Stomach smooth muscle (tissue), 2 donors: Measurements from ENCODE around the gene PARD6G.

Experiments
- H3K27ac ChIP-seq: one replicate; pipeline ENCODE4 v1.7.0; 2013; ENCODE audit warnings: mild to moderate bottlenecking, low read length, inconsistent platforms
- H3K27me3 ChIP-seq, 2 donors: one replicate each; pipeline ENCODE4 v1.7.0; 2013; ENCODE audit warnings: low read length in 2 of 2; ENCODE audit not compliant: insufficient read depth in 2 of 2, control insufficient read depth in 1 of 2
- H3K36me3 ChIP-seq, 2 donors: one replicate each; pipeline ENCODE4 v1.7.0; 2013; ENCODE audit warnings: low read length in 2 of 2; ENCODE audit not compliant: control insufficient read depth in 2 of 2, insufficient read depth in 2 of 2
- H3K4me1 ChIP-seq: one replicate; pipeline ENCODE4 v1.7.0; 2013; ENCODE audit warnings: low read length; ENCODE audit not compliant: control insufficient read depth, insufficient read depth
- H3K4me3 ChIP-seq, 2 donors: one replicate each; pipeline ENCODE4 v1.7.0; 2013; ENCODE audit warnings: low read length in 2 of 2
- H3K9ac ChIP-seq, 2 donors: one replicate each; pipeline ENCODE4 v1.7.0; 2013; ENCODE audit warnings: low read length in 2 of 2, mild to moderate bottlenecking in 1 of 2
- H3K9me3 ChIP-seq, 2 donors: one replicate each; pipeline ENCODE4 v1.7.0; 2013; ENCODE audit warnings: low read length in 2 of 2; ENCODE audit not compliant: control insufficient read depth in 2 of 2
- donor health status: healthy.
- donor health status: Pancreatic carcinoma.

The PARD6G gene

DNA sequence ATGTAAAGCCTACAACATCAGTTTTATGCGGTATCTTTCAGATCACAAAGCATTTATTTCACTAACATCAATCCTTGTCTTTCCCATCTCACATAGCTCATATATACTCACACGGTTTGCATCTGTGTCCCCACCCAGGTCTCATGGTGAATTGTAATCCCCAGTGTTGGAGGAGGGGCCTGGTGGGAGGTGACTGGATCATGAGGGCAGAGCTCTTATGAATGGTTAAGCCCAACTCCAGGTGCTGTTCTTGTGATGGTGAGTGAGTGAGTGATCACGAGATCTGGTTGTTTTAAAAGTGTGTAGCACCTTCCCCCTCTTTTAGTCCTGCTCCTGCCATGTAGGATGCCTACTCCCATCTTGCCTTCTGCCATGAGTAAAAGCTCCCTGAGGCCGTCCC lies 42.0 kb downstream of the PARD6G start:
- Histone ChIP-seq H3K4me1 (peaks cover 14% of the 10 kb centered on the region), H3K36me3 (no peaks in the 10 kb centered on the region), H3K27ac (no peak overlapping the region)

GRCh38 chr18:80204142-80204541 lies 43.2 kb downstream of the PARD6G start:
- no peak overlapping the region for H3K9ac ChIP-seq
- no peaks in the 10 kb centered on the region for H3K9me3 ChIP-seq
- no peaks in the 10 kb centered on the region for H3K27me3 ChIP-seq
- no peaks in the 10 kb centered on the region for H3K36me3 ChIP-seq
- H3K4me1 ChIP-seq, result peaks cover 18% of the 10 kb centered on the region
- no peak overlapping the region for H3K4me3 ChIP-seq
- H3K27ac ChIP-seq, result no peak overlapping the region

More for the DNA sequence above, 42.0 kb downstream of the PARD6G start:
- Histone ChIP-seq H3K9ac (no peak overlapping the region), H3K9me3 (no peaks in the 10 kb centered on the region), H3K4me3 (no peak overlapping the region), H3K27me3 (no peaks in the 10 kb centered on the region)

GRCh38 chr18:80203249-80203648 lies 44.1 kb downstream of the PARD6G start:
- H3K4me1 ChIP-seq, result peaks cover 18% of the 10 kb centered on the region
- no peaks in the 10 kb centered on the region for H3K27me3 ChIP-seq
- H3K27ac ChIP-seq, result no peak overlapping the region
- H3K36me3 ChIP-seq, result no peaks in the 10 kb centered on the region
- H3K9me3 ChIP-seq, result no peaks in the 10 kb centered on the region
- no peak overlapping the region for H3K4me3 ChIP-seq
- no peak overlapping the region for H3K9ac ChIP-seq

DNA sequence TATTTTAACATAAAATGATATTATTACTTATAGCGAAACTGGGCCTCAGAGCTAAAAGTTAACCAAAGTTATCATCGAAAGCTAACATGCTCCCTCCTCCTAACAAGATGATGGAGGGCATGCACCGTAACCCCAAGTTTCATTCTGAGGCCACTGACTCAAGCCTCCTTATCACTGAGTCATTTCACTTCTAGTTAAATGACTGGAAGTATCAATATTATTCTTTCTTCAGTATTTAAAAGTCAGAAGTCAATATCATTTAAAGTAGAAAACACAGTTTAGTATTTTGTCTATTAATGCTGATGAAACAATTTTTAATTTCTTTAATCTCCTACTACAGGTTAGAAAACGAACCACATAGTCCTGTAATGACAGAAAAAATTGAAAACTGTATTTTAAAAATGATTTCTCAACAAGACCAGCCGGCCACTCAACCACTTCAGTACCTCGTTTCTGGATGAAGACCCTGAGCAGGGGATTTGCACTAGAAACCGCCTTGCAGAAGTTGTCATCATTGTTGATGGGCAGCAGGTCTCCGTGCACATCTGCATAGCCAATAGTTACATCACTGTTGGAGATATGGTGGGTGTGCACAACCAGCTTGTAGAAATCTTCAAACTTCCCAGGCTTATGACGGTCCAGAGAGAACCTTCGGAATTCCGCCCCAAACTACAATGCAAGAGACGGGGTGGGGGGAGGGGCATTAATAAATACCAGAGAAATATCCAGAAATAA lies 44.9 kb downstream of the PARD6G start:
- Histone ChIP-seq H3K4me3 (no peak overlapping the region), H3K27ac (no peak overlapping the region), H3K27me3 (no peaks in the 10 kb centered on the region), H3K36me3 (no peaks in the 10 kb centered on the region), H3K4me1 (peaks cover 18% of the 10 kb centered on the region), H3K9ac (no peak overlapping the region), H3K9me3 (no peaks in the 10 kb centered on the region)

- Histone ChIP-seq H3K9ac (no peak overlapping the region), H3K4me3 (no peak overlapping the region), H3K4me1 (peaks cover 18% of the 10 kb centered on the region), H3K9me3 (no peaks in the 10 kb centered on the region), H3K27ac (no peak overlapping the region), H3K36me3 (no peaks in the 10 kb centered on the region), H3K27me3 (no peaks in the 10 kb centered on the region)
Measured at GRCh38 chr18:80201739-80202138, 45.6 kb downstream of the PARD6G start.

- peaks cover 18% of the 10 kb centered on the region for H3K4me1 ChIP-seq
- H3K27ac ChIP-seq, result no peak overlapping the region
- no peaks in the 10 kb centered on the region for H3K27me3 ChIP-seq
- no peaks in the 10 kb centered on the region for H3K36me3 ChIP-seq
- no peaks in the 10 kb centered on the region for H3K9me3 ChIP-seq
- H3K4me3 ChIP-seq, result peak overlapping the region in 1 of 2 donors; percentile 35
- no peak overlapping the region for H3K9ac ChIP-seq
Measured at GRCh38 chr18:80200932-80201672, 46.2 kb downstream of the PARD6G start.

GRCh38 chr18:80200171-80200931 lies 47.0 kb downstream of the PARD6G start:
- no peaks in the 10 kb centered on the region for H3K36me3 ChIP-seq
- H3K27me3 ChIP-seq, result no peaks in the 10 kb centered on the region
- H3K27ac ChIP-seq, result no peak overlapping the region
- H3K4me1 ChIP-seq, result peaks cover 18% of the 10 kb centered on the region
- H3K4me3 ChIP-seq, result peak overlapping the region in 1 of 2 donors; percentile 35
- H3K9me3 ChIP-seq, result no peaks in the 10 kb centered on the region
- no peak overlapping the region for H3K9ac ChIP-seq

GRCh38 chr18:80198994-80199748 lies 48.1 kb downstream of the PARD6G start:
- Histone ChIP-seq H3K4me3 (no peak overlapping the region), H3K27ac (no peak overlapping the region), H3K9ac (no peak overlapping the region), H3K9me3 (no peaks in the 10 kb centered on the region), H3K27me3 (no peaks in the 10 kb centered on the region), H3K4me1 (peaks cover 18% of the 10 kb centered on the region), H3K36me3 (no peaks in the 10 kb centered on the region)

- no peak overlapping the region for H3K27ac ChIP-seq
- no peak overlapping the region for H3K4me3 ChIP-seq
- H3K27me3 ChIP-seq, result no peaks in the 10 kb centered on the region
- H3K36me3 ChIP-seq, result no peaks in the 10 kb centered on the region
- peaks cover 18% of the 10 kb centered on the region for H3K4me1 ChIP-seq
- no peaks in the 10 kb centered on the region for H3K9me3 ChIP-seq
- H3K9ac ChIP-seq, result no peak overlapping the region
Measured at GRCh38 chr18:80198391-80198790, 48.9 kb downstream of the PARD6G start.

GRCh38 chr18:80197528-80197927 lies 49.8 kb downstream of the PARD6G start:
- no peak overlapping the region for H3K27ac ChIP-seq
- H3K9ac ChIP-seq, result no peak overlapping the region

More at GRCh38 chr18:80197528-80197927, 49.8 kb downstream of the PARD6G start:
- H3K4me3 ChIP-seq, result no peak overlapping the region
- no peaks in the 10 kb centered on the region for H3K9me3 ChIP-seq
- no peaks in the 10 kb centered on the region for H3K36me3 ChIP-seq
- peaks cover 18% of the 10 kb centered on the region for H3K4me1 ChIP-seq
- no peaks in the 10 kb centered on the region for H3K27me3 ChIP-seq
